Left lung (tissue), 10 donors: Measurements from ENCODE around the gene BTG4. TPM values are rescaled to one million over a fixed set of nuclear protein-coding genes. Genes with fewer than 3 reads are reported as not detected.

Experiments
- ATAC-seq: fragments of 200-7000 bp; cut with Tn5 transposase; one replicate; pipeline ENCODE4 v1.9.1; 2020; ENCODE audit warnings: moderate library complexity
- DNase-seq, 4 donors: peaks; one replicate each; pipeline ENCODE4 v3.0.0-alpha.2; 2013 to 2020
- H3K27ac ChIP-seq, 2 donors: fragments of 200-600 bp; sonication (generic) in 1 of 2; one replicate each; pipeline versions ENCODE4 v1.5.0 to v1.8.0; 2020 to 2021
- H3K27me3 ChIP-seq, 2 donors: fragments of 200-600 bp; sonication (generic) in 1 of 2; one replicate each; pipeline versions ENCODE4 v1.5.0 to v1.8.0; 2020 to 2021
- H3K36me3 ChIP-seq, 2 donors: fragments of 200-600 bp; sonication (generic) in 1 of 2; one replicate each; pipeline versions ENCODE4 v1.5.0 to v1.8.0; 2020 to 2021
- H3K4me1 ChIP-seq, 2 donors: fragments of 200-600 bp; one replicate each; pipeline ENCODE4 v1.8.0; 2021
- H3K4me3 ChIP-seq, 2 donors: fragments of 200-600 bp; sonication (generic) in 1 of 2; one replicate each; pipeline versions ENCODE4 v1.5.0 to v1.8.0; 2020 to 2021; ENCODE audit warnings: mild to moderate bottlenecking in 1 of 2
- H3K9me3 ChIP-seq, 2 donors: fragments of 200-600 bp; sonication (generic) in 1 of 2; one replicate each; pipeline versions ENCODE4 v1.5.0 to v1.8.0; 2020 to 2021
- intact Hi-C, 2 donors: fragments of 100-400 bp; cut with DNase I; formaldehyde crosslinking; loops; one replicate each; pipeline versions ENCODE4 v1.11.2 to v1.14.2; 2022
- polyA plus RNA-seq, 6 donors: library from polyadenylated mRNA; unstranded; fragments of 120-200 nt; gene quantifications; one replicate each; pipeline ENCODE4 v1.2.1, GENCODE V29; 2013; ENCODE audit not compliant: insufficient read length in 6 of 6
- total RNA-seq, 2 donors: library from RNA; stranded (reverse); fragmentation: NEBNext Ultra II Directional; extraction: Animal tissue kit (Norgen Biotek cat#: 25700); gene quantifications; one replicate each; pipeline ENCODE4 v1.2.1, GENCODE V29; 2021
- TF ChIP-seq, protein P1 (sequence below), 2 donors: fragments of 200-600 bp; sonication (generic) in 1 of 2; IDR thresholded peaks; one replicate each; pipeline versions ENCODE4 v1.5.0 to v1.8.0; 2021; ENCODE audit warnings: antibody characterized with exemption in 2 of 2
- donor health status: DM: no; HTN: yes; CAD: no.
- donor health status: DM: no; HTN: no; CAD: no.

BTG4 gene
- total and polyA plus RNA-seq, 8 donors = 0.20 to 0.43 TPM; not detected in 6

DNA sequence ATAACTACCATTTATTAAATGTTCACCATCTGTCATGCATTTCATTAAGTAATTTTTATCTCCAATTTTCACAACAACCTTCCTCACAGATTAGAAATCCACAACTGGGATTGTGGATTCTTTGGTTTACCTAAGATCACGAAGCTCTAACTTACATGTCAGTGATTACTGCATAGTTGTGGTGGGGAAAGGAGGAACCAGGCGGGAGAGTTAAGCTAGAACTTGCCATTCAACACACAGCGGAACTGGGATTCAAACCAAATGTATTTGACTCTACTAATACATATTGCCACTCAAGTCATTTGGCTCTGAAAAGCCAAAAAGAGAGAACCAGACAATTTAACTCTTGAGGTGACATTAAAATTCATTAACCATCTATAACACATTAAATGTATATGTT lies 17.9 kb upstream of the BTG4 start:
- TF ChIP-seq, protein P1, sequence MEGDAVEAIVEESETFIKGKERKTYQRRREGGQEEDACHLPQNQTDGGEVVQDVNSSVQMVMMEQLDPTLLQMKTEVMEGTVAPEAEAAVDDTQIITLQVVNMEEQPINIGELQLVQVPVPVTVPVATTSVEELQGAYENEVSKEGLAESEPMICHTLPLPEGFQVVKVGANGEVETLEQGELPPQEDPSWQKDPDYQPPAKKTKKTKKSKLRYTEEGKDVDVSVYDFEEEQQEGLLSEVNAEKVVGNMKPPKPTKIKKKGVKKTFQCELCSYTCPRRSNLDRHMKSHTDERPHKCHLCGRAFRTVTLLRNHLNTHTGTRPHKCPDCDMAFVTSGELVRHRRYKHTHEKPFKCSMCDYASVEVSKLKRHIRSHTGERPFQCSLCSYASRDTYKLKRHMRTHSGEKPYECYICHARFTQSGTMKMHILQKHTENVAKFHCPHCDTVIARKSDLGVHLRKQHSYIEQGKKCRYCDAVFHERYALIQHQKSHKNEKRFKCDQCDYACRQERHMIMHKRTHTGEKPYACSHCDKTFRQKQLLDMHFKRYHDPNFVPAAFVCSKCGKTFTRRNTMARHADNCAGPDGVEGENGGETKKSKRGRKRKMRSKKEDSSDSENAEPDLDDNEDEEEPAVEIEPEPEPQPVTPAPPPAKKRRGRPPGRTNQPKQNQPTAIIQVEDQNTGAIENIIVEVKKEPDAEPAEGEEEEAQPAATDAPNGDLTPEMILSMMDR (IDR thresholded peaks at IDR 0.05) = no peak
- Histone ChIP-seq H3K36me3 (no peaks in the 10 kb centered on the region), H3K9me3 (no peaks in the 10 kb centered on the region), H3K4me1 (no peaks in the 10 kb centered on the region), H3K4me3 (no peak overlapping the region), H3K27me3 (no peaks in the 10 kb centered on the region), H3K27ac (no peak overlapping the region)
- DNase-seq = no peak
- no peak for ATAC-seq
- intact Hi-C loops = no loop called here

DNA sequence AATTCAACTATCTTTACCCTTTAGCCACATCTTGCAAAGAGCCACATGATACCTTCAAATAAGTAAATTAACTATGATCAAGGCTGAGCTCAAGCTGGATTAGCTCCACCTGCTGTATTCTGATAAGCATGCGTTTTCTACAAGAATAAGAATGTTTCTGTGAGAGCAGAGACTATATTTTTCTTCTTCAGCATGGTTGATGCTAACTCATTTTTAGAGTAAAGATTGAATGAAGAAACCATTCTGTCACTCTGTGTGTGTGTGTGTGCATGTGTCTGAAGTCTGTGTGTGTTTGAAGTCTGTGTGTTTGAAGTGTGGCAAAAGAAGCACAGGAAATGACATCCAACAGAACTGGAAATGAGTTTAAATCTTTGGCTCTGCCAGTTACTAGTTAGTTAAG lies 16.4 kb upstream of the BTG4 start:
- no peaks in the 10 kb centered on the region for H3K36me3 ChIP-seq
- H3K27me3 ChIP-seq = no peaks in the 10 kb centered on the region
- ATAC-seq = no peak
- H3K27ac ChIP-seq = no peak overlapping the region
- no peak for DNase-seq
- intact Hi-C loops = no loop called here
- no peaks in the 10 kb centered on the region for H3K9me3 ChIP-seq
- TF ChIP-seq, protein P1 (IDR thresholded peaks at IDR 0.05) = no peak
- no peak overlapping the region for H3K4me3 ChIP-seq
- no peaks in the 10 kb centered on the region for H3K4me1 ChIP-seq

DNA sequence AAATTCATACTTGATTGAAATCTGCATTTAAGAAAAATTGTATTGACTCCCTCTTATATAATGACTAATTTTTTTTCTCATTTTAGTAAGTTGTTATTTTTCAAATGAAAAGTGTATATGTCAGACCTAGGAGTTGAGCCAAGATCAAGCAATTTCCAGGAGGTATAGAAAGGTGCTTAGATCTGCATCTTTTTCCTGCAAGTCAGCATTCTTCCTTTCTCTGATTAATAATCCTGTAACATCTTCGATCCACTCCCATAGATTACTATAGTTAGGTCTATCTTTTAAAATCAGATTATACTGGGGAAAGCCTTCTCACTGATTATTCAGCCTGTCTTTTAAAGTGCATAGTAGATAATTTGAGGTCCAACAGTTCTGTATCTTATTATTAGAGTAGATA lies 15.1 kb upstream of the BTG4 start:
- H3K9me3 ChIP-seq = no peaks in the 10 kb centered on the region
- TF ChIP-seq, protein P1 (IDR thresholded peaks at IDR 0.05) = no peak
- no peaks in the 10 kb centered on the region for H3K4me1 ChIP-seq
- no peak overlapping the region for H3K4me3 ChIP-seq
- no peaks in the 10 kb centered on the region for H3K36me3 ChIP-seq
- no peak for ATAC-seq
- H3K27ac ChIP-seq = no peak overlapping the region
- intact Hi-C loops = no loop called here
- no peak for DNase-seq
- H3K27me3 ChIP-seq = no peaks in the 10 kb centered on the region

DNA sequence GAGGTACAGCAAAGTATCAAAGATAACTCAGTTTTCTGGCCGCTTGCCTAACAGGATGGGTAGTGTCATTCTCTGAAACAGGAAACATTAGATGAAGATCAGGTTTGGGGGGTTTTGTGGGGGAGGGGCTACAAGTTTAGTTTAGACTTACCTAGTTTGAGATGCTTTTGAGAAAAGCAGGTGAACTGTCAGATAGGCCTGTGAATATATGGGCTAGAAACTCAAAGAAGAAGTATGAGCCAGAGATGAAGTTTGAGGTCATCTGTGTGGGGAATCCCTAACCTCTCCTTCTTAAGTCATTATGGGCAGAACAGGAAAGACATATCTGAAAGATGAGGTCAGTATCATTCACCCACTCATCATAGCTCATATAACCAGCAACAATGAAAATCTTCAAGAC lies 14.3 kb upstream of the BTG4 start:
- Histone ChIP-seq H3K9me3 (no peaks in the 10 kb centered on the region), H3K27ac (no peak overlapping the region), H3K36me3 (no peaks in the 10 kb centered on the region), H3K4me3 (no peak overlapping the region), H3K27me3 (no peaks in the 10 kb centered on the region), H3K4me1 (no peaks in the 10 kb centered on the region)
- TF ChIP-seq, protein P1 (IDR thresholded peaks at IDR 0.05) = no peak
- intact Hi-C loops = no loop called here
- no peak for ATAC-seq
- no peak for DNase-seq

DNA sequence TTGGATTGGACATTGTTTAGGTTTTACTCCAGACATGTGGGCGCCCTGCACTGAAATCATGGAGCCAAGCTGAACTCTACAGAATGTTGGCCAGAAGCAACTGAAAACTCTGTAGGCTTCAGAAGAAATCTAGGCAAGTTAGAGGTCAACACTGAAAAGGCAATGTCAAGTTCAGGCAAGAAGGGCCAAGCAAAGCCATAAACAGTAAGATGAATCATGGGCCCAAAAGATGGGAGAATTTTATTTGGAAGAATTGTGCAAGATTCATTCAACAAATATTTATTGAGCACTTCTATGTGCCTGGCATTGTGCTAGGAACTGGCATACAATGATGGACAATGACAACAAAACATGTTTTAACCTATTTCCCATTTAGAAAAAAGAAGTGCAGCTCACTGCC lies 13.3 kb upstream of the BTG4 start:
- H3K27me3 ChIP-seq = no peaks in the 10 kb centered on the region
- H3K4me1 ChIP-seq = no peaks in the 10 kb centered on the region
- no peak overlapping the region for H3K4me3 ChIP-seq
- intact Hi-C loops = no loop called here
- no peak overlapping the region for H3K27ac ChIP-seq
- no peaks in the 10 kb centered on the region for H3K9me3 ChIP-seq
- DNase-seq = no peak
- TF ChIP-seq, protein P1 (IDR thresholded peaks at IDR 0.05) = no peak
- no peak for ATAC-seq
- no peaks in the 10 kb centered on the region for H3K36me3 ChIP-seq
